Glutamatergic neuron (in vitro differentiated cells): ENCODE measurements around the gene TIPRL. TPM values are rescaled to one million over a fixed set of nuclear protein-coding genes. Genes with fewer than 3 reads are reported as not detected.
"Not testable (repeated sequence)": the region's sequence is repeated elsewhere in the genome, so short reads cannot be mapped to it uniquely, and the experiment has no call there.

Experiments
- DNase-seq: peaks from one replicate; pipeline ENCODE4 v3.0.0; 2022
- H3K27ac Mint-ChIP-seq: one replicate; pipeline ENCODE4 v1.8.0; 2020; ENCODE audit warnings: mild to moderate bottlenecking, mixed read lengths, inconsistent platforms; ENCODE audit not compliant: unreplicated experiment
- H3K27me3 Mint-ChIP-seq: one replicate; pipeline ENCODE4 v1.8.0; 2020; ENCODE audit warnings: mild to moderate bottlenecking, moderate library complexity, mixed read lengths, inconsistent platforms; ENCODE audit not compliant: unreplicated experiment
- H3K36me3 Mint-ChIP-seq: one replicate; pipeline ENCODE4 v1.8.0; 2020; ENCODE audit warnings: mild to moderate bottlenecking, mixed read lengths, inconsistent platforms; ENCODE audit not compliant: unreplicated experiment
- H3K4me1 Mint-ChIP-seq: one replicate; pipeline ENCODE4 v1.8.0; 2020; ENCODE audit warnings: mild to moderate bottlenecking, low read depth, mixed read lengths, inconsistent platforms; ENCODE audit not compliant: unreplicated experiment
- H3K4me3 Mint-ChIP-seq: one replicate; pipeline ENCODE4 v1.8.0; 2020; ENCODE audit warnings: mild to moderate bottlenecking, mixed read lengths, inconsistent platforms; ENCODE audit not compliant: unreplicated experiment
- H3K9me3 Mint-ChIP-seq: one replicate; pipeline ENCODE4 v1.8.0; 2020; ENCODE audit warnings: mild to moderate bottlenecking, moderate library complexity, mixed read lengths, inconsistent platforms; ENCODE audit not compliant: unreplicated experiment
- CTCF ChIP-seq: fragments of 200-600 bp; sonication (generic); IDR thresholded peaks from one replicate; pipeline ENCODE4 v1.5.0; 2021; ENCODE audit not compliant: partially characterized antibody, unreplicated experiment
- total RNA-seq: library from RNA; stranded (reverse); fragmentation: NEBNext Ultra II Directional; extraction: Animal tissue kit (Norgen Biotek cat#: 25700); gene quantifications from one replicate; pipeline ENCODE4 v1.2.1, GENCODE V29; 2021; ENCODE audit not compliant: unreplicated experiment

Gene TIPRL
- total RNA-seq, 1 donor from 2014 or later, result 27.8 TPM

- H3K27ac Mint-ChIP-seq, result no peak overlapping the region
- TF ChIP-seq CTCF, result no peak
- no peaks in the 10 kb centered on the region for H3K36me3 Mint-ChIP-seq
- H3K4me1 Mint-ChIP-seq, result no peaks in the 10 kb centered on the region
- no peak for DNase-seq
- H3K4me3 Mint-ChIP-seq, result no peak overlapping the region
- H3K9me3 Mint-ChIP-seq, result no peaks in the 10 kb centered on the region
- H3K27me3 Mint-ChIP-seq, result peaks cover 2% of the 10 kb centered on the region
Measured at GRCh38 chr1:168146160-168146539, 32.6 kb upstream of the TIPRL start.

GRCh38 chr1:168146626-168147025, 32.1 kb upstream of the TIPRL start:
- no peak for TF ChIP-seq CTCF
- H3K27me3 Mint-ChIP-seq, result peaks cover 2% of the 10 kb centered on the region
- H3K4me3 Mint-ChIP-seq, result no peak overlapping the region
- no peak overlapping the region for H3K27ac Mint-ChIP-seq
- H3K4me1 Mint-ChIP-seq, result no peaks in the 10 kb centered on the region
- no peaks in the 10 kb centered on the region for H3K9me3 Mint-ChIP-seq
- DNase-seq, result no peak
- no peaks in the 10 kb centered on the region for H3K36me3 Mint-ChIP-seq

- Mint-ChIP-seq H3K9me3 (no peaks in the 10 kb centered on the region), H3K4me3 (no peak overlapping the region), H3K36me3 (no peaks in the 10 kb centered on the region), H3K27me3 (peaks cover 2% of the 10 kb centered on the region), H3K4me1 (no peaks in the 10 kb centered on the region), H3K27ac (no peak overlapping the region)
- no peak for TF ChIP-seq CTCF
- no peak for DNase-seq
Measured at GRCh38 chr1:168148916-168149315, 29.8 kb upstream of the TIPRL start.

- no peaks in the 10 kb centered on the region for H3K9me3 Mint-ChIP-seq
- DNase-seq, result no peak
- no peaks in the 10 kb centered on the region for H3K36me3 Mint-ChIP-seq
- peaks cover 2% of the 10 kb centered on the region for H3K27me3 Mint-ChIP-seq
- no peak overlapping the region for H3K27ac Mint-ChIP-seq
- TF ChIP-seq CTCF, result no peak
- no peaks in the 10 kb centered on the region for H3K4me1 Mint-ChIP-seq
- H3K4me3 Mint-ChIP-seq, result no peak overlapping the region
Measured at GRCh38 chr1:168150283-168150682, 28.5 kb upstream of the TIPRL start.

GRCh38 chr1:168151935-168152334, 26.8 kb upstream of the TIPRL start:
- Mint-ChIP-seq H3K9me3 (no peaks in the 10 kb centered on the region), H3K36me3 (no peaks in the 10 kb centered on the region), H3K4me3 (no peak overlapping the region), H3K27ac (no peak overlapping the region), H3K27me3 (peaks cover 2% of the 10 kb centered on the region), H3K4me1 (no peaks in the 10 kb centered on the region)
- no peak for DNase-seq
- no peak for TF ChIP-seq CTCF

GRCh38 chr1:168154707-168155106, 24.1 kb upstream of the TIPRL start:
- not testable (repeated sequence) for DNase-seq, H3K4me3 Mint-ChIP-seq, H3K27me3 Mint-ChIP-seq, H3K27ac Mint-ChIP-seq, H3K4me1 Mint-ChIP-seq, H3K9me3 Mint-ChIP-seq
- peaks cover 18% of the 10 kb centered on the region for H3K36me3 Mint-ChIP-seq
